H9 (cell line): ENCODE results near the gene AHCY. TPM values are rescaled to one million over a fixed set of nuclear protein-coding genes. Genes with fewer than 3 reads are reported as not detected.

ENCODE experiments used
- DNase-seq: peaks from one replicate; pipeline ENCODE4 v3.0.0-alpha.2; 2017
- H2AFZ ChIP-seq: one replicate; pipeline ENCODE4 v1.6.1; 2013; ENCODE audit warnings: mild to moderate bottlenecking, low read length, control low read depth, moderate library complexity
- H2AK5ac ChIP-seq: 2 replicates; pipeline ENCODE4 v1.6.1; 2013; ENCODE audit warnings: low read length, control low read depth, mixed read lengths; ENCODE audit not compliant: insufficient read length
- H2BK120ac ChIP-seq: one replicate; pipeline ENCODE4 v1.6.1; 2013; ENCODE audit warnings: low read depth, mild to moderate bottlenecking, low read length, control low read depth, inconsistent platforms; ENCODE audit not compliant: poor library complexity, severe bottlenecking
- H2BK12ac ChIP-seq: 2 replicates; pipeline ENCODE4 v1.6.1; 2013; ENCODE audit warnings: low read length, control low read depth, mixed read lengths, low read depth; ENCODE audit not compliant: insufficient read length
- H2BK15ac ChIP-seq: 2 replicates; pipeline ENCODE4 v1.6.1; 2013; ENCODE audit warnings: low read depth, low read length, control low read depth
- H2BK20ac ChIP-seq: one replicate; pipeline ENCODE4 v1.6.1; 2013; ENCODE audit warnings: low read depth, mild to moderate bottlenecking, low read length, control low read depth, inconsistent platforms; ENCODE audit not compliant: poor library complexity, severe bottlenecking
- H2BK5ac ChIP-seq: 2 replicates; pipeline ENCODE4 v1.6.1; 2013; ENCODE audit warnings: low read length, control low read depth, mixed read lengths; ENCODE audit not compliant: insufficient read length
- H3K14ac ChIP-seq: 2 replicates; pipeline ENCODE4 v1.6.1; 2013; ENCODE audit warnings: low read length, control low read depth; ENCODE audit not compliant: insufficient read depth
- H3K18ac ChIP-seq: 2 replicates; pipeline ENCODE4 v1.6.1; 2013; ENCODE audit warnings: low read depth, mild to moderate bottlenecking, mixed read lengths, low read length, control low read depth; ENCODE audit not compliant: insufficient read length
- H3K23ac ChIP-seq: 2 replicates; pipeline ENCODE4 v1.6.1; 2013; ENCODE audit warnings: low read length, control low read depth, mixed read lengths, low read depth; ENCODE audit not compliant: insufficient read length
- H3K23me2 ChIP-seq: 2 replicates; pipeline ENCODE4 v1.6.1; 2013; ENCODE audit warnings: low read depth, mild to moderate bottlenecking, mixed read lengths, low read length, control low read depth; ENCODE audit not compliant: insufficient read length, poor library complexity, severe bottlenecking
- H3K27ac ChIP-seq: 2 replicates; pipeline ENCODE4 v1.5.1; 2013; ENCODE audit warnings: low read length, control low read depth, mixed read lengths, low read depth; ENCODE audit not compliant: insufficient read length
- H3K27me3 ChIP-seq: 2 replicates; pipeline ENCODE4 v1.6.1; 2013; ENCODE audit warnings: low read length, control low read depth, inconsistent platforms; ENCODE audit not compliant: insufficient read depth
- H3K4ac ChIP-seq: 2 replicates; pipeline ENCODE4 v1.6.1; 2013; ENCODE audit warnings: low read depth, mild to moderate bottlenecking, control low read depth, inconsistent platforms, low read length, moderate library complexity
- H3K4me1 ChIP-seq: 2 replicates; pipeline ENCODE4 v1.6.1; 2013; ENCODE audit warnings: low read length, control low read depth, inconsistent platforms; ENCODE audit not compliant: insufficient read depth
- H3K4me2 ChIP-seq: 2 replicates; pipeline ENCODE4 v1.6.1; 2013; ENCODE audit warnings: low read length, control low read depth, mixed read lengths; ENCODE audit not compliant: insufficient read length, insufficient read depth
- H3K56ac ChIP-seq: 2 replicates; pipeline ENCODE4 v1.6.1; 2013; ENCODE audit warnings: low read depth, mild to moderate bottlenecking, mixed read lengths, low read length, control low read depth; ENCODE audit not compliant: insufficient read length
- H3K79me1 ChIP-seq: 2 replicates; pipeline ENCODE4 v1.6.1; 2013; ENCODE audit warnings: low read depth, mild to moderate bottlenecking, moderate library complexity, low read length, control low read depth, inconsistent platforms; ENCODE audit not compliant: insufficient read depth, poor library complexity, severe bottlenecking
- H3K79me2 ChIP-seq: 2 replicates; pipeline ENCODE4 v1.6.1; 2013; ENCODE audit warnings: low read length, control low read depth, inconsistent platforms; ENCODE audit not compliant: insufficient read depth
- H3K9ac ChIP-seq: 2 replicates; pipeline ENCODE4 v1.6.1; 2013; ENCODE audit warnings: low read length, control low read depth, mixed read lengths; ENCODE audit not compliant: insufficient read length; ENCODE audit errors: extremely low read depth
- H3K9me3 ChIP-seq: one replicate; pipeline ENCODE4 v1.6.1; 2013; ENCODE audit warnings: low read depth, low read length, inconsistent platforms; ENCODE audit not compliant: control insufficient read depth
- H3T11ph ChIP-seq: one replicate; pipeline ENCODE4 v1.6.1; 2013; ENCODE audit warnings: mild to moderate bottlenecking, low read length, control low read depth, inconsistent platforms
- H4K20me1 ChIP-seq: one replicate; pipeline ENCODE4 v1.6.1; 2013; ENCODE audit not compliant: control insufficient read depth, insufficient read length, insufficient read depth
- H4K5ac ChIP-seq: 2 replicates; pipeline ENCODE4 v1.6.1; 2013; ENCODE audit warnings: low read depth, mild to moderate bottlenecking, mixed read lengths, low read length, control low read depth; ENCODE audit not compliant: insufficient read length
- H4K8ac ChIP-seq: replicated peaks from 2 replicates; pipeline ENCODE4 v1.6.1; 2013; ENCODE audit warnings: low read length, control low read depth, mixed read lengths, low read depth; ENCODE audit not compliant: insufficient read length
- H4K91ac ChIP-seq: 2 replicates; pipeline ENCODE4 v1.6.1; 2013; ENCODE audit warnings: low read depth, mild to moderate bottlenecking, moderate library complexity, mixed read lengths, low read length, control low read depth; ENCODE audit not compliant: insufficient read length
- H3K27ac Mint-ChIP-seq, 3 experiments: 2 replicates in 2 of 3; 3 replicates in 1 of 3; pipeline ENCODE4 v1.8.0; 2020 to 2021; ENCODE audit warnings: mixed read lengths in 3 of 3, mild to moderate bottlenecking in 1 of 3, moderate library complexity in 1 of 3
- H3K27me3 Mint-ChIP-seq: 2 replicates; pipeline ENCODE4 v1.8.0; 2021; ENCODE audit warnings: low read depth, mild to moderate bottlenecking, moderate library complexity, mixed read lengths
- H3K36me3 Mint-ChIP-seq, 3 experiments: 2 replicates in 2 of 3; 3 replicates in 1 of 3; pipeline ENCODE4 v1.8.0; 2020 to 2021; ENCODE audit warnings: low read depth in 3 of 3, mixed read lengths in 3 of 3; ENCODE audit not compliant: insufficient read depth in 1 of 3
- H3K4me1 Mint-ChIP-seq, 2 experiments: 2 replicates each; pipeline ENCODE4 v1.8.0; 2020; ENCODE audit warnings: mixed read lengths in 2 of 2
- H3K4me3 Mint-ChIP-seq, 2 experiments: 2 replicates in 1 of 2; 3 replicates in 1 of 2; pipeline ENCODE4 v1.8.0; 2020 to 2021; ENCODE audit warnings: mild to moderate bottlenecking in 2 of 2, mixed read lengths in 2 of 2, moderate library complexity in 1 of 2
- H3K9me3 Mint-ChIP-seq, 2 experiments: 2 replicates in 1 of 2; 3 replicates in 1 of 2; pipeline ENCODE4 v1.8.0; 2020; ENCODE audit warnings: mild to moderate bottlenecking in 2 of 2, mixed read lengths in 2 of 2, moderate library complexity in 1 of 2
- WGBS: extraction: QIAGEN DNeasy Blood & Tissue Kit; methylation state at CpG from one replicate; pipeline ENCODE4 v1.1.7; 2013; ENCODE audit warnings: missing lambda C conversion rate, low lambda C conversion rate, mixed read lengths; ENCODE audit not compliant: insufficient read length; ENCODE audit errors: extremely low coverage; 5-methylcytosine and 5-hydroxymethylcytosine counted together
- total RNA-seq: library from RNA; stranded (reverse); gene quantifications from 2 replicates; pipeline ENCODE4 v1.2.1, GENCODE V29; 2021
- TF ChIP-seq, protein P1 (sequence below): fragments of 200-600 bp; sonication (generic); conservative IDR thresholded peaks from 3 replicates; pipeline ENCODE4 v1.8.0; 2021; ENCODE audit warnings: antibody characterized with exemption, mild to moderate bottlenecking

AHCY gene
- total RNA-seq, 1 experiment from 2014 or later: 461 TPM

DNA sequence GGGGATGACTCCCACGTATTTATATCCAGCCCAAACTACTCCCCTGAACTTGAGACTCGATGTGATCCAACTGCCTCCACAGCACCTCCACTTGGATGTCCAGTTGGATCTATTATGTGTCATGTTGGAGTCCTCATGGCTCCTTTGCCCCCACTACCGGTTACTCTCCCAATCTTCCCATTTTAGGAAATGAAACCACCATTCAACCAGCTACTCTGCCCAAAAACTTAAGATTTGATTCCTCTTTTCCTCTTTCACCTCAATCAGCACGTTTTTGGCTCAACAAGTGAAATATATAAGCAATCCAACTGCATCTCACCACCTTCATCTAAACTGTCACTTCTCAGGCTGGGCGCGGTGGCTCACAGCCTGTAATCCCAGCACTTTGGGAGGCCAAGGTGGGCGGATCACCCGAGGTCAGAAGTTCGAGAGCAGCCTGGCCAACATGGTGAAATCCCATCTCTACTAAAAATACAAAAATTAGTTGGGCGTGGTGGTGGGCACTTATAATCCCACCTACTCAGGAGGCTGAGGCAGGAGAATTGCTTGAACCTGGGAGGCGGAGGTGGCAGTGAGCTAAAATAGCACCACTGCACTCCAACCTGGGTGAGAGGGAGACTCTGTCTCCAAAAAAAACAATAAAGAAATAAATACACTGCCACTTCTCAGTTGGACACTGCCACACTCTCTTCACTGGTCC, 3.4 kb downstream of the AHCY start:
- Histone ChIP-seq H3K23ac (no peak overlapping the region), H3K56ac (no peak overlapping the region), H2BK120ac (no peak overlapping the region), H2AFZ (no peak overlapping the region), H2BK5ac (no peak overlapping the region), H2BK15ac (no peak overlapping the region), H3K9ac (no peak overlapping the region), H3K27ac (no peak overlapping the region), H3K79me2 (peaks cover 38% of the 10 kb centered on the region; the same call in 1 of the 2 replicates), H3K14ac (no peak overlapping the region), H3K27me3 (no peaks in the 10 kb centered on the region), H3K23me2 (peaks cover 5% of the 10 kb centered on the region), H3T11ph (no peak overlapping the region), H2AK5ac (no peak overlapping the region), H3K79me1 (peaks cover 7% of the 10 kb centered on the region), H3K9me3 (no peaks in the 10 kb centered on the region), H4K5ac (no peak overlapping the region), H2BK12ac (no peak overlapping the region), H3K4me1 (no peaks in the 10 kb centered on the region), H3K18ac (no peak overlapping the region), H4K91ac (no peak overlapping the region), H3K4me2 (peak overlapping the region; percentile 4), H2BK20ac (no peak overlapping the region), H4K20me1 (no peaks in the 10 kb centered on the region), H3K4ac (no peak overlapping the region), H4K8ac (no peak overlapping the region)
- Mint-ChIP-seq H3K4me1 (peaks cover 4 to 7% of the 10 kb centered on the region in 2 experiments; a peak in 3 of 4 replicates), H3K36me3 (peaks cover 20 to 37% (median 28%) of the 10 kb centered on the region in 3 experiments), H3K27ac (no peak overlapping the region), H3K27me3 (no peaks in the 10 kb centered on the region), H3K9me3 (no peaks in the 10 kb centered on the region; a peak in 1 of 5 replicates), H3K4me3 (no peak overlapping the region)
- no peak for DNase-seq
- TF ChIP-seq, protein P1, sequence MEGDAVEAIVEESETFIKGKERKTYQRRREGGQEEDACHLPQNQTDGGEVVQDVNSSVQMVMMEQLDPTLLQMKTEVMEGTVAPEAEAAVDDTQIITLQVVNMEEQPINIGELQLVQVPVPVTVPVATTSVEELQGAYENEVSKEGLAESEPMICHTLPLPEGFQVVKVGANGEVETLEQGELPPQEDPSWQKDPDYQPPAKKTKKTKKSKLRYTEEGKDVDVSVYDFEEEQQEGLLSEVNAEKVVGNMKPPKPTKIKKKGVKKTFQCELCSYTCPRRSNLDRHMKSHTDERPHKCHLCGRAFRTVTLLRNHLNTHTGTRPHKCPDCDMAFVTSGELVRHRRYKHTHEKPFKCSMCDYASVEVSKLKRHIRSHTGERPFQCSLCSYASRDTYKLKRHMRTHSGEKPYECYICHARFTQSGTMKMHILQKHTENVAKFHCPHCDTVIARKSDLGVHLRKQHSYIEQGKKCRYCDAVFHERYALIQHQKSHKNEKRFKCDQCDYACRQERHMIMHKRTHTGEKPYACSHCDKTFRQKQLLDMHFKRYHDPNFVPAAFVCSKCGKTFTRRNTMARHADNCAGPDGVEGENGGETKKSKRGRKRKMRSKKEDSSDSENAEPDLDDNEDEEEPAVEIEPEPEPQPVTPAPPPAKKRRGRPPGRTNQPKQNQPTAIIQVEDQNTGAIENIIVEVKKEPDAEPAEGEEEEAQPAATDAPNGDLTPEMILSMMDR: no peak
- no CpG with 5 or more reads among the region's 11 CpGs for WGBS
